HEK293T (cell line): ENCODE data around the gene STPG3.

ENCODE experiments used
- ARNT ChIP-seq: fragments of 450-650 bp; IDR thresholded peaks from 2 replicates; pipeline ENCODE4 v1.6.1; 2017; ENCODE audit warnings: mild to moderate bottlenecking
- ELF4 ChIP-seq: fragments of 450-650 bp; IDR thresholded peaks from 2 replicates; pipeline ENCODE4 v1.6.1; 2017; ENCODE audit warnings: antibody characterized with exemption
- FOXA1 ChIP-seq: fragments of 450-650 bp; IDR thresholded peaks from 2 replicates; pipeline ENCODE4 v1.6.1; 2016; ENCODE audit warnings: mild to moderate bottlenecking
- FOXK2 ChIP-seq: fragments of 450-650 bp; IDR thresholded peaks from 2 replicates; pipeline ENCODE4 v1.6.1; 2016; ENCODE audit warnings: mild to moderate bottlenecking
- FOXM1 ChIP-seq: fragments of 450-650 bp; IDR thresholded peaks from 2 replicates; pipeline ENCODE4 v1.6.1; 2017; ENCODE audit warnings: mild to moderate bottlenecking, borderline replicate concordance
- HDGF ChIP-seq: fragments of 450-650 bp; IDR thresholded peaks from 2 replicates; pipeline ENCODE4 v1.6.1; 2017; ENCODE audit warnings: antibody characterized with exemption, borderline replicate concordance
- L3MBTL2 ChIP-seq: fragments of 450-650 bp; conservative IDR thresholded peaks from 2 replicates; pipeline ENCODE4 v1.6.1; 2016; ENCODE audit warnings: mild to moderate bottlenecking
- LEF1 ChIP-seq: fragments of 450-650 bp; IDR thresholded peaks from 2 replicates; pipeline ENCODE4 v1.6.1; 2017; ENCODE audit warnings: mild to moderate bottlenecking, borderline replicate concordance
- NFRKB ChIP-seq: fragments of 450-650 bp; IDR thresholded peaks from 2 replicates; pipeline ENCODE4 v1.6.1; 2016; ENCODE audit warnings: mild to moderate bottlenecking, moderate library complexity
- SP1 ChIP-seq: fragments of 450-650 bp; IDR thresholded peaks from 2 replicates; pipeline ENCODE4 v1.6.1; 2017
- SUZ12 ChIP-seq: fragments of 450-650 bp; IDR thresholded peaks from 2 replicates; pipeline ENCODE4 v1.6.1; 2016; ENCODE audit warnings: mild to moderate bottlenecking
- TARDBP ChIP-seq: fragments of 450-650 bp; IDR thresholded peaks from 2 replicates; pipeline ENCODE4 v1.6.1; 2016
- ZNF384 ChIP-seq: fragments of 450-650 bp; IDR thresholded peaks from 2 replicates; pipeline ENCODE4 v1.6.1; 2016

DNA sequence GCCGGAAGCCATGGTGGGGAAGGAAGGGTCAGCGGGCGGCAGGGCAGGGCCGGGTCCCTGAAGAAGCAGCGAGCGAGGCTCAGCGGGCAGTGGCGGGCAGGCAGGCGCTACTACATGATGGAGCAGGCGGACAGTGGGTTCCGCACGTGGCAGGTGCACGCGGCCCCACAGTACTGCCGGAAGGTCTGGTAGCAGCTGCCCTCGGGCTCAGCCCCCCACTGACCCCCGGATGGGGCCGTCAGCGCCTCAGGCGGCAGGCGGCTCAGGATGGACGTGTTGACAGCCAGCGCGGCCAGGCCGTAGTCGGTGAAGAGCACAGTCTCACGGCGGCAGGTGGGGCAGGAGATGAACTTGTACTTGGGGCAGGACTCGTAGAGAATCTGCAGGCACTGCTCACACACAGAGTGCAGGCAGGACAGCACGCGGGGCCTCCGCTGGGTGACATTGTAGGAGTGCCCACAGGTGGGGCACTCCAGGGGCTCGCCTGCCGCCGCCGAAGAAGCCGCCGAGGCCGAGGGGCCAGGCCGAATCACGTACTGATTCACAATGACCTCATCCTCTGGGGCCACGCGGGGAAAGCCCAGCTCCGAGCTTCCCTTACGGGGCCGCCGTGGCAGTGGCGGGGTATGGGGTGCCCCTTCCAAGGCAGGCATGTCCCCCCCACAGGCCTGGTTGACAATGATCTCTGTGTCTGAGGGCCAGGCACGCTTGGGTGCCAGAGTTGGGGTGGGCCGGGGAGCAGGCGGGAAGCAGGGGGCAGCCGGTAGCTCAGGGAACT, 30.6 kb upstream of the STPG3 start:
- TF ChIP-seq LEF1 (no peak), L3MBTL2 (no peak), SP1 (no peak), FOXK2 (no peak), FOXA1 (no peak), ELF4 (no peak), HDGF (no peak), TARDBP (no peak), SUZ12 (no peak), ARNT (no peak), NFRKB (no peak), ZNF384 (no peak), FOXM1 (no peak)
